Measurements from ENCODE around the gene ADAMTS2.
A peak's percentile ranks its signal among the peaks of the same experiment; 100 is the strongest.

ADAMTS2 gene

DNA sequence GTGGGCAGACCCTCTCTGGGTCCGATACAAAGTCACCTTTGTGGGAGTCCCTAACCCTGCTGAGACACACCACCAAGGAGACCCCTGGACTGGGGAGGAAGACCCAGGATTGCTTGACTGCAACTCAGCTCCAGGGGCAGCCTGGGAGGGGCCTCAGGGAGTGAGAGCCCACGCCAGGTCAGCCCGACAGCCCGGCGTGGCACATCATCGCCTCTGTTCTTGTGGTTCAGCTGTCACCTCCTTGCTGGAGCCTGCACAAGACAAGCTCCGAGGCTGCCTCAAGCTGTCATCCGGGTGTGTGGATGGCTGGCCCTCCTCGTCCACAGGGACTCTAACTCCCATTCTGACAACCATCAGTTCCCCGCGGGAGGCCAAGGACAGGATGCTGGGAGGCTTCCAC, 151.5 kb downstream of the ADAMTS2 start:
- Histone ChIP-seq H3K4me1 (ENCODE audit: insufficient read depth, low read length) (peaks cover 11% of the 10 kb centered on the region), H3K4me3 (ENCODE audit: low read length) (no peak overlapping the region), H3K27me3 (ENCODE audit: insufficient read depth, low read length) (no peaks in the 10 kb centered on the region), H3K36me3 (ENCODE audit: insufficient read depth, low read length) (no peaks in the 10 kb centered on the region), H3K9ac (ENCODE audit: low read depth, low read length) (no peak overlapping the region), H3K9me3 (ENCODE audit: insufficient read depth, low read depth, low read length) (no peaks in the 10 kb centered on the region), H3K27ac (ENCODE audit: low read depth, low read length) (no peak overlapping the region)
- 83% methylated on average over 11 of the region's 11 CpGs for WGBS

GRCh38 chr5:179192891-179193470, 152.3 kb downstream of the ADAMTS2 start:
- Histone ChIP-seq H3K9me3 (ENCODE audit: insufficient read depth, low read depth, low read length) (no peaks in the 10 kb centered on the region), H3K4me1 (ENCODE audit: insufficient read depth, low read length) (peaks cover 18% of the 10 kb centered on the region), H3K27ac (ENCODE audit: low read depth, low read length) (no peak overlapping the region), H3K27me3 (ENCODE audit: insufficient read depth, low read length) (no peaks in the 10 kb centered on the region), H3K9ac (ENCODE audit: low read depth, low read length) (no peak overlapping the region), H3K36me3 (ENCODE audit: insufficient read depth, low read length) (no peaks in the 10 kb centered on the region), H3K4me3 (ENCODE audit: low read length) (no peak overlapping the region)
- WGBS = 94% methylated on average over 22 of the region's 22 CpGs

DNA sequence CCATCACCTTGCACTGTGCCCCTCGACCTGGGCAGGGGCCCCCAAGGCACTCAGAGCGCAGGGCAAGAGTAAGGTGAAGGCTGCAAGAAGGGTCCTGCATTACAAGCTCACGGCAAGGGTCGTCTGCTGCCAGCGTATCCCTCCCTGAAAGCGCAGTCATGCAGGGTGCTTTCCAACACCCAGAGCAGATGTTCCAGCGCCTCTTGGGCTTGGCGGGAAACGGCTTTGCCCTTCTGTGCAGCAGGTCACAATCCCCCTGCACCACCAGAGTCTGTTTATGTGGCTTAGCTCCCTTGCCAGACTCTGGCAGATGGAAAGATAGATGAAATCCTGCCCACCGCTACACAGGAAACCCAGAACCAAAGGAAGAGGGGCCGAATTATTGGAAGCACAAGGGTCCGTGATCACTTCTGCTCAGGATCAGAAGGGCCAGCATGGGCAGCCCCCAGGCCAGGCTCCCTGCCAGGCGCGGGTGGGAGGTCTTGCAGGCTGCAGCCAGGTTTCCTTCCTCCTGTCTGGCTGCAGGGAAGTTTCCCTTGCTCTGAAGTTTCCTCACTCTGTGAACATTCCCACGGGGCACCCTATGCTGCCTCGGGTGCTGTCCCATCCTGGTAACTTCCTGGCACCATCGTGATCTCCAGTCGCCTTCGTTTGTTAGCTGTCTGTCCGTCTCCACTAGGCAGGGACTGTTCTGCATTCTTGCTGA, 152.9 kb downstream of the ADAMTS2 start:
- H3K27me3 ChIP-seq (ENCODE audit: insufficient read depth, low read length) = no peaks in the 10 kb centered on the region
- no peaks in the 10 kb centered on the region for H3K36me3 ChIP-seq (ENCODE audit: insufficient read depth, low read length)
- H3K9me3 ChIP-seq (ENCODE audit: insufficient read depth, low read depth, low read length) = no peaks in the 10 kb centered on the region
- 92% methylated on average over 20 of the region's 20 CpGs for WGBS
- H3K27ac ChIP-seq (ENCODE audit: low read depth, low read length) = no peak overlapping the region
- no peak overlapping the region for H3K4me3 ChIP-seq (ENCODE audit: low read length)
- H3K9ac ChIP-seq (ENCODE audit: low read depth, low read length) = no peak overlapping the region
- peaks cover 24% of the 10 kb centered on the region for H3K4me1 ChIP-seq (ENCODE audit: insufficient read depth, low read length)

DNA sequence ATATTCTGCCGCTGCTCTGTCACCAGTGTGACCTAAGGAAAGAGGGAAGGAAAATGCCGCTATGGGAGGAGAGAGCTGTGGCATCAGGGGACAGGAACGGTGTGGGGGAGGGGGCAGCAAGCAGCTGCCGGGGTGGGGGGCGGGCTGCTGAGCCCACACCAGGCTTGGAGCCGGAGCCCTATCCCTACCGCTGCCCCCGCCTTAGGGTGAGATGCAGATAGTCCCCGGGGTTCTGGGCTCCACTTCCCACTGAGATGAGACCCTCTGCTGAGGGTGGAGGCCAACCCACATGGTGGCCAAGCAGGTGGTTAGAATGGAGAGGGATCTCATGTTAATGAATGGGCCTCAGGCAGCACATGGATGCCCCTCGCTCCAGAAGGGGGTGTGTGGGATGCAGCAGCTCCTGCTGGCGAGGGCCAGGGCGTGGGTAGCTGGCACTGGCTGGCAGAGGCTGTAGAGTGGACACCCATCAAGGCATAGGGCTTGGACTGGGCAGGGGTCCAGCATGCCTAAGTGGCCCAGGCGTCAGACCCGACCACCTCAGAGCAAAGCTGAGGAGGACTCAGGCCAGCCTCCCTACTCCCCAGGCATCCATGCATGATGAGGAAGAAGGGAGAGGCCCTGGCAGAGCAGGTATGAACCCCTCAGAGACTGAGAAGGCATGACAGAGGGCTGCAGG, 153.6 kb downstream of the ADAMTS2 start:
- Histone ChIP-seq H3K4me1 (ENCODE audit: insufficient read depth, low read length) (peaks cover 30% of the 10 kb centered on the region), H3K27ac (ENCODE audit: low read depth, low read length) (no peak overlapping the region), H3K9ac (ENCODE audit: low read depth, low read length) (no peak overlapping the region), H3K9me3 (ENCODE audit: insufficient read depth, low read depth, low read length) (no peaks in the 10 kb centered on the region), H3K4me3 (ENCODE audit: low read length) (no peak overlapping the region), H3K27me3 (ENCODE audit: insufficient read depth, low read length) (no peaks in the 10 kb centered on the region), H3K36me3 (ENCODE audit: insufficient read depth, low read length) (no peaks in the 10 kb centered on the region)
- 86% methylated on average over 14 of the region's 14 CpGs for WGBS

- no peak overlapping the region for H3K4me3 ChIP-seq (ENCODE audit: low read length)
- 78% methylated on average over 26 of the region's 26 CpGs for WGBS
- peaks cover 35% of the 10 kb centered on the region for H3K4me1 ChIP-seq (ENCODE audit: insufficient read depth, low read length)
- H3K36me3 ChIP-seq (ENCODE audit: insufficient read depth, low read length) = no peaks in the 10 kb centered on the region
- no peak overlapping the region for H3K9ac ChIP-seq (ENCODE audit: low read depth, low read length)
- H3K9me3 ChIP-seq (ENCODE audit: insufficient read depth, low read depth, low read length) = no peaks in the 10 kb centered on the region
- no peaks in the 10 kb centered on the region for H3K27me3 ChIP-seq (ENCODE audit: insufficient read depth, low read length)
- H3K27ac ChIP-seq (ENCODE audit: low read depth, low read length) = no peak overlapping the region
Measured at GRCh38 chr5:179190851-179191505, 154.3 kb downstream of the ADAMTS2 start.

- H3K27ac ChIP-seq (ENCODE audit: low read depth, low read length) = no peak overlapping the region
- WGBS = 72% methylated on average over 9 of the region's 9 CpGs
- H3K4me3 ChIP-seq (ENCODE audit: low read length) = no peak overlapping the region
- H3K4me1 ChIP-seq (ENCODE audit: insufficient read depth, low read length) = peaks cover 41% of the 10 kb centered on the region
- no peaks in the 10 kb centered on the region for H3K9me3 ChIP-seq (ENCODE audit: insufficient read depth, low read depth, low read length)
- H3K9ac ChIP-seq (ENCODE audit: low read depth, low read length) = peak overlapping the region; percentile 0; the same call in 1 of the 2 replicates
- H3K36me3 ChIP-seq (ENCODE audit: insufficient read depth, low read length) = no peaks in the 10 kb centered on the region
- H3K27me3 ChIP-seq (ENCODE audit: insufficient read depth, low read length) = no peaks in the 10 kb centered on the region
Measured at GRCh38 chr5:179188636-179189035, 156.6 kb downstream of the ADAMTS2 start.

GRCh38 chr5:179187681-179188575, 157.3 kb downstream of the ADAMTS2 start:
- no peaks in the 10 kb centered on the region for H3K27me3 ChIP-seq (ENCODE audit: insufficient read depth, low read length)
- H3K36me3 ChIP-seq (ENCODE audit: insufficient read depth, low read length) = no peaks in the 10 kb centered on the region
- peak overlapping the region; percentile 79 for H3K27ac ChIP-seq (ENCODE audit: low read depth, low read length)
- no peak overlapping the region for H3K4me3 ChIP-seq (ENCODE audit: low read length)
- H3K9ac ChIP-seq (ENCODE audit: low read depth, low read length) = peak overlapping the region; percentile 0; the same call in 1 of the 2 replicates
- peaks cover 41% of the 10 kb centered on the region for H3K4me1 ChIP-seq (ENCODE audit: insufficient read depth, low read length)
- 74% methylated on average over 13 of the region's 13 CpGs for WGBS
- H3K9me3 ChIP-seq (ENCODE audit: insufficient read depth, low read depth, low read length) = no peaks in the 10 kb centered on the region

DNA sequence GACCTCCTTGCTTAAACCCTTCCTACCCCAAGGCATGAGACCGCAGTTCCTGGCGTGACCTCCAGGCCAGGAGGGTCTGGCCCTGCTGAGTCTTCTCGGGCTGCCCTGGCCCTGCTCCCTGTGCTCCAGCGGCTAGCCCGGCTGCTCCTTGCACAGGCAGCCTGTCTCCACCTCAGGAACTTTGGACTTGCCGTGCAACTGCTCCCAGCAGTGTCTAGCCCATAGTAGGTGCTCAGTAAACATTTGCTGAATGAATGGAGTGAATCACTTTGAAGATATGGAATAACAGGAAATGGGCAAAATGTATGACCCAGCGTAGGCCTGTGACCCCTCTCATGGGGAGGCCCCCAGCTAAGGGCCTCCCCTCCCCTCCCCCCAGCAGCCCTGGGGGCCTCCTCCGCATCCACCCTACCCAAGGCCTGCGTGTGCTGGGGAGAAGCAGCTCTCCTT, 158.0 kb downstream of the ADAMTS2 start:
- Histone ChIP-seq H3K9me3 (ENCODE audit: insufficient read depth, low read depth, low read length) (no peaks in the 10 kb centered on the region), H3K4me3 (ENCODE audit: low read length) (no peak overlapping the region), H3K36me3 (ENCODE audit: insufficient read depth, low read length) (no peaks in the 10 kb centered on the region), H3K4me1 (ENCODE audit: insufficient read depth, low read length) (peaks cover 41% of the 10 kb centered on the region), H3K27ac (ENCODE audit: low read depth, low read length) (peak overlapping the region; percentile 79), H3K27me3 (ENCODE audit: insufficient read depth, low read length) (no peaks in the 10 kb centered on the region), H3K9ac (ENCODE audit: low read depth, low read length) (no peak overlapping the region)
- WGBS = 67% methylated on average over 8 of the region's 9 CpGs

DNA sequence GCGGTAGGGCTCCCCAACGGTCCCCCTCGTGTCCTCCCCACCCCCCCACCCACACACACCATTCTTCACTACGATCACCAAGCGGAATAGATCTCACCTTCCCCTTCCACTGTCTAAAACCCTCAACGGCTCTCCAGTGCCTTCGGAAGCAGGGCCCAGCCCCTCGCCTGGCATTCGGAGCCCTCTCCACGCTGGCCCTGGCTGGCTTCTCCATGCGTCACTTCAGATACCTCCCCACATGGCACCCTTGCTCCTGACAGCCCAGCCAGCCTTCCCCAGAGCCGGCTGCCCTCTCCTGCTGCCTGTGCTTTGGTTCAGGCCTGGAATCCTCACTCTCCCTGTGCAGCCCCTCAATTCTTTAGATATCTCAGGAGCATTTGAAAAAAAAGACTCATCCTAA, 158.5 kb downstream of the ADAMTS2 start:
- Histone ChIP-seq H3K9ac (ENCODE audit: low read depth, low read length) (no peak overlapping the region), H3K4me3 (ENCODE audit: low read length) (no peak overlapping the region), H3K9me3 (ENCODE audit: insufficient read depth, low read depth, low read length) (no peaks in the 10 kb centered on the region), H3K27ac (ENCODE audit: low read depth, low read length) (peak overlapping the region; percentile 79; the same call in 1 of the 2 replicates), H3K27me3 (ENCODE audit: insufficient read depth, low read length) (no peaks in the 10 kb centered on the region), H3K36me3 (ENCODE audit: insufficient read depth, low read length) (no peaks in the 10 kb centered on the region), H3K4me1 (ENCODE audit: insufficient read depth, low read length) (peaks cover 41% of the 10 kb centered on the region)
- WGBS = 73% methylated on average over 12 of the region's 12 CpGs

GRCh38 chr5:179185941-179186411, 159.3 kb downstream of the ADAMTS2 start:
- H3K27ac ChIP-seq (ENCODE audit: low read depth, low read length) = no peak overlapping the region
- no peak overlapping the region for H3K4me3 ChIP-seq (ENCODE audit: low read length)
- no peaks in the 10 kb centered on the region for H3K36me3 ChIP-seq (ENCODE audit: insufficient read depth, low read length)
- H3K9ac ChIP-seq (ENCODE audit: low read depth, low read length) = no peak overlapping the region
- H3K4me1 ChIP-seq (ENCODE audit: insufficient read depth, low read length) = peaks cover 41% of the 10 kb centered on the region
- no peaks in the 10 kb centered on the region for H3K27me3 ChIP-seq (ENCODE audit: insufficient read depth, low read length)
- H3K9me3 ChIP-seq (ENCODE audit: insufficient read depth, low read depth, low read length) = no peaks in the 10 kb centered on the region
- 86% methylated on average over 8 of the region's 8 CpGs for WGBS
